Upper lobe of left lung (tissue), 6 donors: ENCODE measurements around the gene U2AF2. TPM values are rescaled to one million over a fixed set of nuclear protein-coding genes. Genes with fewer than 3 reads are reported as not detected.
A peak's percentile ranks its signal among the peaks of the same experiment; 100 is the strongest.

Source experiments
- ATAC-seq, 2 donors: fragments of 200-7000 bp; cut with Tn5 transposase; one replicate each; pipeline ENCODE4 v1.9.1; 2022; ENCODE audit warnings: mild to moderate bottlenecking in 2 of 2, moderate library complexity in 2 of 2; ENCODE audit not compliant: low FRiP score in 2 of 2
- DNase-seq, 2 donors: peaks; one replicate each; pipeline ENCODE4 v3.0.0-alpha.2; 2019 to 2020
- H3K27ac ChIP-seq, 4 donors: fragments of 200-600 bp; sonication (generic); one replicate each; pipeline ENCODE4 v1.5.1; 2016 to 2019
- H3K27me3 ChIP-seq, 4 donors: fragments of 200-600 bp; sonication (generic); one replicate each; pipeline ENCODE4 v1.5.1; 2017 to 2019
- H3K36me3 ChIP-seq, 4 donors: fragments of 200-600 bp; sonication (generic); one replicate each; pipeline ENCODE4 v1.5.1; 2016 to 2019
- H3K4me1 ChIP-seq, 4 donors: fragments of 200-600 bp; sonication (generic); one replicate each; pipeline ENCODE4 v1.5.1; 2018 to 2019
- H3K4me3 ChIP-seq, 4 donors: fragments of 200-600 bp; sonication (generic); one replicate each; pipeline ENCODE4 v1.5.1; 2017 to 2019; ENCODE audit warnings: mild to moderate bottlenecking in 2 of 4, moderate library complexity in 1 of 4
- H3K9me3 ChIP-seq, 4 donors: fragments of 200-600 bp; sonication (generic); one replicate each; pipeline ENCODE4 v1.5.1; 2018 to 2019
- EP300 ChIP-seq, 4 donors: sonication (generic); formaldehyde crosslinking; IDR thresholded peaks; one replicate each; pipeline ENCODE4 v1.5.1; 2017; ENCODE audit warnings: antibody characterized with exemption in 4 of 4, control low read depth in 2 of 4
- POLR2A ChIP-seq, 4 donors: fragments of 450-650 bp; IDR thresholded peaks; one replicate each; pipeline ENCODE4 v1.5.1; 2016 to 2017; ENCODE audit warnings: antibody characterized with exemption in 4 of 4, mild to moderate bottlenecking in 2 of 4
- POLR2AphosphoS5 ChIP-seq, 2 donors: sonication (generic); formaldehyde crosslinking; IDR thresholded peaks; one replicate each; pipeline ENCODE4 v1.5.1; 2017; ENCODE audit warnings: antibody characterized with exemption in 2 of 2
- whole genome bisulfite sequencing, 2 donors: methylation state at CpG; one replicate each; pipeline ENCODE4 v1.1.5; 2017 to 2018; 5-methylcytosine and 5-hydroxymethylcytosine counted together
- total RNA-seq, 6 donors: library from RNA; depleted of rRNA in 4 of 6; stranded (reverse); fragments of >200 nt in 4 of 6; gene quantifications; one replicate each; pipeline versions ENCODE4 v1.1.0 to v1.2.1, GENCODE V29; 2016 to 2021
- TF ChIP-seq, protein P1 (sequence below), 6 experiments: fragments of 450-650 bp in 4 of 6; fragments of 200-600 bp in 2 of 6; sonication (generic) in 2 of 6; IDR thresholded peaks; one replicate each; pipeline ENCODE4 v1.5.1; 2016 to 2019; ENCODE audit warnings: antibody characterized with exemption in 6 of 6
- donor health status: DM: no; HTN: no; CAD: no; lungs with moderate emphysema.
- donor health status: DM: no; HTN: yes; CAD: no; lungs with severe emphysema.

U2AF2 gene
- total RNA-seq, 6 donors from 2014 or later, result 57.7 to 294 (median 157) TPM

DNA sequence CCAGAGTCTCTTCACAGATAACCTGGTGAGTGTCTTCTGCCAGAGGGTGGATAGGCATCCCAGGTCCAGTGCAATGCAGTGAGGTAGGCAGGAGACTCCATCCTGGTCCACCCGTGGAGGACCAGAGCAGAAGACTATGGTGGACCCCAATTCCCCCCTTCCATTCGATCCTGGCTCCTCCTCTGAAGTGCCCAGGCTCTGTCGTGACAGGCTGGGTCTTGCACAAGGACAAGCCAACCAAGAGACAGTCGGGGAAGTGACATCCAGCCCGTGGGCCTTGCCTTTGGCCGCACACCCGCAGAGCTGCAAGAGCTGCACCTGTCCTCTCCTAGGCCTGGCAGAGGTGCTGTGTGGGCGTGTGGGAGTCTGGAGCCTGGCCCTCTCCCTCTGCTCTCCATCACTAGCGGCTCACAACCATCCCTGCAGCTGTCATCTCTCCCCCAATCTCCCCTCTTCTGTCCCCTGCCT, 33.6 kb upstream of the U2AF2 start:
- no peak for DNase-seq
- Histone ChIP-seq H3K27ac (peak overlapping the region; percentile 5 to 66 (median 44)), H3K4me1 (peaks cover 28 to 39% (median 31%) of the 10 kb centered on the region in 4 donors), H3K27me3 (no peaks in the 10 kb centered on the region), H3K4me3 (no peak overlapping the region), H3K36me3 (peaks cover 5 to 35% (median 19%) of the 10 kb centered on the region in 4 donors), H3K9me3 (no peaks in the 10 kb centered on the region)
- 85 to 92% methylated on average over 5 to 9 of the region's 9 CpGs for WGBS, 2 donors
- TF ChIP-seq, protein P1, sequence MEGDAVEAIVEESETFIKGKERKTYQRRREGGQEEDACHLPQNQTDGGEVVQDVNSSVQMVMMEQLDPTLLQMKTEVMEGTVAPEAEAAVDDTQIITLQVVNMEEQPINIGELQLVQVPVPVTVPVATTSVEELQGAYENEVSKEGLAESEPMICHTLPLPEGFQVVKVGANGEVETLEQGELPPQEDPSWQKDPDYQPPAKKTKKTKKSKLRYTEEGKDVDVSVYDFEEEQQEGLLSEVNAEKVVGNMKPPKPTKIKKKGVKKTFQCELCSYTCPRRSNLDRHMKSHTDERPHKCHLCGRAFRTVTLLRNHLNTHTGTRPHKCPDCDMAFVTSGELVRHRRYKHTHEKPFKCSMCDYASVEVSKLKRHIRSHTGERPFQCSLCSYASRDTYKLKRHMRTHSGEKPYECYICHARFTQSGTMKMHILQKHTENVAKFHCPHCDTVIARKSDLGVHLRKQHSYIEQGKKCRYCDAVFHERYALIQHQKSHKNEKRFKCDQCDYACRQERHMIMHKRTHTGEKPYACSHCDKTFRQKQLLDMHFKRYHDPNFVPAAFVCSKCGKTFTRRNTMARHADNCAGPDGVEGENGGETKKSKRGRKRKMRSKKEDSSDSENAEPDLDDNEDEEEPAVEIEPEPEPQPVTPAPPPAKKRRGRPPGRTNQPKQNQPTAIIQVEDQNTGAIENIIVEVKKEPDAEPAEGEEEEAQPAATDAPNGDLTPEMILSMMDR (IDR thresholded peaks at IDR 0.05), result no peak
- TF ChIP-seq POLR2AphosphoS5 (IDR thresholded peaks at IDR 0.05) (no peak), POLR2A (IDR thresholded peaks at IDR 0.05) (no peak), EP300 (IDR thresholded peaks at IDR 0.05) (no peak)
- ATAC-seq, result no peak

DNA sequence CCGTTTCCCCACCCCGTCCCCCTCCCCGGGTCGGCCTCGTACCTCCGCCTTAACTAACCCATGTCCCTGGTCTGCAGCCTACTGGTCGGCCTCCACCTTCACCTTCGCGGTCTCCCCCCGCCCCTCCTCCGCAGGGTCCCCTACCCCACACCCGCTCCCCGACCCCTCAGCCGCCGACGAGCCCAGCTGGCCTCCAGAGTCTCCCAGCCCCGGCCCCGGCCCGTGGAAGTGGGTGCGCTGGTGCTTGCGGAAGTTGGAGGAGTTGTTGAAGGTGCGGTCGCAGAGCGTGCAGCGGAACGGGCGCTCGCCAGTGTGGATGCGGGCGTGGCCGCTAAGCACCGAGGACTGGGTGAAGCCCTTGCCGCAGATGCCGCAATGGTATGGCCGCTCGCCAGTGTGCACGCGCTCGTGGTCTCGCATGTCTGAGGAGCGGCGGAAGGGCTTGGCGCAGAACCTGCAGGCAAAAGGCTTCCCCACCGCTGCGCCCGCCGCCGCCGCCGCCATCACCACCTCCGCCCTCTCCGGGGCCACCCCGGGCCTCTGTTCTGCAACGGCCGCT, 33.1 kb upstream of the U2AF2 start:
- TF ChIP-seq POLR2AphosphoS5 (IDR thresholded peaks at IDR 0.05) (no peak), EP300 (IDR thresholded peaks at IDR 0.05) (no peak), POLR2A (IDR thresholded peaks at IDR 0.05) (no peak)
- TF ChIP-seq, protein P1 (IDR thresholded peaks at IDR 0.05), result no peak
- Histone ChIP-seq H3K4me1 (peaks cover 28 to 39% (median 31%) of the 10 kb centered on the region in 4 donors), H3K27me3 (no peaks in the 10 kb centered on the region), H3K9me3 (no peaks in the 10 kb centered on the region), H3K4me3 (no peak overlapping the region), H3K36me3 (peaks cover 2 to 30% (median 14%) of the 10 kb centered on the region in 4 donors), H3K27ac (peak overlapping the region in 1 of 4 donors; percentile 66)
- ATAC-seq (no peak), DNase-seq (peak in 1 of 2 donors; percentile 87)
- WGBS, 2 donors, result 93 to 97% methylated on average over 36 to 47 of the region's 55 CpGs

DNA sequence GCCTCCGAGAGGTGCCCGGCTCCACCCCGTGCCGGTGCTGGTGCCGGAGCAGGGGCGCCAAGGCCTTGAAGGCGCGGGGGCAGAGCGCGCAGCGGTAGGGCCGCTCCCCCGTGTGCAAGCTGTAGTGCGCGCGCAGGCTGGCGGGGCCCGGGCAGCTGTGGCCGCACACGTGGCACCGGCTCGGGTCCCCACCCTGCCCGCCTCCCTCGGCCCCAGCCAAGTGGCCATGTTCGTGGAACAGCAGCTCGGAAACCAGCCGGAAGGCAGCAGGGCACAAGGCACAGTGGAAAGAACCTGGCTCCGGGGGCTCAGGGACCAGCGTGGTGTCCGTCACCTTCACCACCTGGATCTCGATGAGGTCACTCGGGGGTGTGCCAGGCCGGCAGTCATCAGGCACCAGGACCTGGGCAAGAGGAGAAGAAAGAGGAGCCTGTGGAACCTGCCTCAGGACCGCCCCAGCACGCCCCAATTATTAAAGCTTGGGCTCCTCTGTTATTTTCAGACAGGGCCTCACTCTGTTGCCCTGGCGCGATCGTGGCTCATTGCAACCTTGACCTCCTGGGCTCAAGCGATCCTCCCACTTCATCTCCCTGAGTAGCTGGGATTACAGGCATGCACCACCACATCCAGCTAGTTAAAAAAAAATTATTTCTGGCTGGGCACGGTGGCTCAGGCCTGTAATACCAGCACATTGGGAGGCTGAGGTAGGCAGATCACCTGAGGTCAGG, 32.4 kb upstream of the U2AF2 start:
- WGBS, 2 donors, result 90 to 97% methylated on average over 13 to 39 of the region's 40 CpGs
- ATAC-seq, result no peak
- Histone ChIP-seq H3K36me3 (peaks cover 0 to 25% (median 11%) of the 10 kb centered on the region in 4 donors), H3K4me3 (no peak overlapping the region), H3K9me3 (no peaks in the 10 kb centered on the region), H3K4me1 (peaks cover 28 to 39% (median 31%) of the 10 kb centered on the region in 4 donors), H3K27ac (no peak overlapping the region), H3K27me3 (no peaks in the 10 kb centered on the region)
- TF ChIP-seq POLR2AphosphoS5 (IDR thresholded peaks at IDR 0.05) (no peak), POLR2A (IDR thresholded peaks at IDR 0.05) (no peak), EP300 (IDR thresholded peaks at IDR 0.05) (no peak)
- TF ChIP-seq, protein P1 (IDR thresholded peaks at IDR 0.05), result no peak
- no peak for DNase-seq

DNA sequence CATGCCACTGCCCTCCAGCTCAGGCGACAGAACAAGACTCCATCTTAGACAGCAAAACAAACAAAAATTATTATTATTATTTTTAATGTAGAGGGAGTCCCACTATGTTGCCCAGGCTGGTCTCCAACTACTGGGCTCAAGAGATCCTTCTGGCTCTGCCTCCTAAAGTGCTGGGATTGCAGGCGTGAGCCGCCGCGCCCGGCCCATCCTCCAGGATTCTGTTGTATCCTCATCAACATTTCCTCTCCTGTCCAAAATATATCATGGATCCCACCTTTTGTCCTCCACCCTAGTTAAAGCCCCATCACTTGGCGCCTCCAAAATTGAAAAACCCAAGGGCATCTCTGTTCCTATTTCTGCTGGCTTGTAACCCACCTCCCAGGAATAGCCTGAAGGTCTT, 31.7 kb upstream of the U2AF2 start:
- H3K27me3 ChIP-seq, result no peaks in the 10 kb centered on the region
- 96 to 97% methylated on average over 7 of the region's 7 CpGs for WGBS, 2 donors
- DNase-seq, result peak in 1 of 2 donors; percentile 84
- H3K4me1 ChIP-seq, result peaks cover 24 to 39% (median 31%) of the 10 kb centered on the region in 4 donors
- peaks cover 0 to 19% (median 7%) of the 10 kb centered on the region in 4 donors for H3K36me3 ChIP-seq
- TF ChIP-seq, protein P1 (IDR thresholded peaks at IDR 0.05), result no peak
- TF ChIP-seq POLR2AphosphoS5 (IDR thresholded peaks at IDR 0.05), result no peak
- no peak for TF ChIP-seq EP300 (IDR thresholded peaks at IDR 0.05)
- TF ChIP-seq POLR2A (IDR thresholded peaks at IDR 0.05), result no peak
- H3K27ac ChIP-seq, result peak overlapping the region in 1 of 4 donors; percentile 97
- no peak overlapping the region for H3K4me3 ChIP-seq
- H3K9me3 ChIP-seq, result no peaks in the 10 kb centered on the region
- ATAC-seq, result no peak
